Right atrium auricular region (tissue), 2 donors: ENCODE data around the gene FURIN. TPM values are rescaled to one million over a fixed set of nuclear protein-coding genes. Genes with fewer than 3 reads are reported as not detected.
"Not testable (repeated sequence)": the region's sequence is repeated elsewhere in the genome, so short reads cannot be mapped to it uniquely, and the experiment has no call there.

Experiments used
- DNase-seq: peaks from one replicate; pipeline ENCODE4 v3.0.0-alpha.2; 2019; ENCODE audit warnings: low spot score
- H3K27ac ChIP-seq, 2 donors: fragments of 200-600 bp; sonication (generic); 1 replicate in 1 of 2; 2 replicates in 1 of 2; pipeline ENCODE4 v1.5.1; 2016 to 2019
- H3K27me3 ChIP-seq, 2 donors: fragments of 200-600 bp; sonication (generic); one replicate each; pipeline versions ENCODE4 v1.5.1 to v1.6.0; 2017 to 2019
- H3K36me3 ChIP-seq: fragments of 200-600 bp; sonication (generic); one replicate; pipeline ENCODE4 v1.5.1; 2016
- H3K4me1 ChIP-seq, 2 donors: fragments of 200-600 bp; sonication (generic); one replicate each; pipeline versions ENCODE4 v1.5.1 to v1.6.0; 2017 to 2019
- H3K4me3 ChIP-seq, 2 donors: fragments of 200-600 bp; sonication (generic); 1 replicate in 1 of 2; 2 replicates in 1 of 2; pipeline ENCODE4 v1.5.1; 2017 to 2019; ENCODE audit warnings: mild to moderate bottlenecking in 1 of 2, moderate library complexity in 1 of 2
- H3K9me3 ChIP-seq, 2 donors: fragments of 200-600 bp; sonication (generic); one replicate each; pipeline ENCODE4 v1.5.1; 2019
- total RNA-seq, 2 donors: library from RNA; depleted of rRNA; stranded (reverse); fragments of >200 nt; gene quantifications; one replicate each; pipeline ENCODE4 v1.1.0, GENCODE V29; 2016
- TF ChIP-seq, protein P1 (sequence below), 2 donors: fragments of 200-600 bp; sonication (generic); IDR thresholded peaks; one replicate each; pipeline ENCODE4 v1.5.1; 2019; ENCODE audit warnings: antibody characterized with exemption in 2 of 2

FURIN gene
- total RNA-seq, 2 donors from 2014 or later = 57.1 to 82.8 TPM

DNA sequence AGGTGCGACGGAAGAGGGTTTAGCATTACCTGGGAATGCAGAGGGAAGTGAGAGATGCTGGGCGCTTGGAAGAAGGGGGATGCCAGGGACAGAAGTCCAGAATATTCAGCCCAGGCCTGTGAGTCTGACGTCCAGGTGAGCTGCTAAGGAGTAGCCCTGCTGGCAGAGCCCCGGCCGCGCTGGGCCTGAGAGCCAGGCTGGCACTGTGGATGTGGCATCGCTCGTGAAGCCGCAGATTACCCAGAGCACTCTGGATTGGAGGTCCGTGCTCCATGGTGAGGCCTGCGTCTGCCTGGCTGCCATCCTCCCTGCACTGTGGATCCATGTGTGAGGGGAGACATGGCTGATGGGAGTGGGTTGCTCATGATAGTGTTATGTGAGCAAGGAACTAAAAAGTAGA, 49.2 kb downstream of the FURIN start:
- peaks cover 0 to 51% of the 10 kb centered on the region in 2 donors for H3K4me1 ChIP-seq
- no peaks in the 10 kb centered on the region for H3K27me3 ChIP-seq
- no peaks in the 10 kb centered on the region for H3K9me3 ChIP-seq
- peak overlapping the region; percentile 76 to 89 for H3K27ac ChIP-seq
- peaks cover 86% of the 10 kb centered on the region for H3K36me3 ChIP-seq
- DNase-seq = no peak
- TF ChIP-seq, protein P1, sequence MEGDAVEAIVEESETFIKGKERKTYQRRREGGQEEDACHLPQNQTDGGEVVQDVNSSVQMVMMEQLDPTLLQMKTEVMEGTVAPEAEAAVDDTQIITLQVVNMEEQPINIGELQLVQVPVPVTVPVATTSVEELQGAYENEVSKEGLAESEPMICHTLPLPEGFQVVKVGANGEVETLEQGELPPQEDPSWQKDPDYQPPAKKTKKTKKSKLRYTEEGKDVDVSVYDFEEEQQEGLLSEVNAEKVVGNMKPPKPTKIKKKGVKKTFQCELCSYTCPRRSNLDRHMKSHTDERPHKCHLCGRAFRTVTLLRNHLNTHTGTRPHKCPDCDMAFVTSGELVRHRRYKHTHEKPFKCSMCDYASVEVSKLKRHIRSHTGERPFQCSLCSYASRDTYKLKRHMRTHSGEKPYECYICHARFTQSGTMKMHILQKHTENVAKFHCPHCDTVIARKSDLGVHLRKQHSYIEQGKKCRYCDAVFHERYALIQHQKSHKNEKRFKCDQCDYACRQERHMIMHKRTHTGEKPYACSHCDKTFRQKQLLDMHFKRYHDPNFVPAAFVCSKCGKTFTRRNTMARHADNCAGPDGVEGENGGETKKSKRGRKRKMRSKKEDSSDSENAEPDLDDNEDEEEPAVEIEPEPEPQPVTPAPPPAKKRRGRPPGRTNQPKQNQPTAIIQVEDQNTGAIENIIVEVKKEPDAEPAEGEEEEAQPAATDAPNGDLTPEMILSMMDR (IDR thresholded peaks at IDR 0.05) = no peak
- H3K4me3 ChIP-seq = no peak overlapping the region

DNA sequence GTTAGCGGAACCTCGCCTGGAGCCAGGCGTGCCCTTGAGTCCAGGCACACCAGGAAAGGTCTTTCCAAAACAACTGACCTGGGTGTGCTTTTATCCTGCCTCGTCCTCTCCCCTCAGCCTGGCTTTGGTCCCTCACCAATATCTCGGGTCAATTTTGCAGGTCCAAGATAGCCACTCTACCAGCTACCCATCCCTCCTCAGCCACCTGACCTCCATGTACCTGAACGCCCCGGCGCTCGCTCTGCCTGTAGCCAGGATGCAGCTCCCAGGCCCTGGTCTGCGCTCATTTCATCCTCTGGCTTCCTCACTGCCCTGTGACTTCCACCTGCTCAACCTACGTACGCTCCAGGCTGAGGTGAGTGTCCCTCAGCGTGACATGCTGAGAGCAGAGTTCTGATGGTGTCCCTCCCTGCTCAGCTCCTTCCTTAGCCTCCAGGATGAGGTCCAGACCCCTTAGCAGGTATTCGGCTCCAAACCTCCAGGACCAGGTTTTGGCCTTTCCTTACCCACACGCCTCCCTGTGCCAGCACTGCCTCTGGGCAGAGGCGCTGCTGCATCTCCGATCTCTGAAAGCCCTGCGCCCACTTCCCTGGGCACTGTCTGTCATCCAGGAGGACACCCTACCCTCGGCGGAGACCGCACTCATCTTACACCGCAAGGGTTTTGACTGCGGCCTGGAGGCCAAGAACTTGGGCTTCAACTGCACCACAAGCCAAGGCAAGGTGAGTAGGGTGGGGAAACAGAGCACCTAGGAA, 49.8 kb downstream of the FURIN start:
- Histone ChIP-seq H3K9me3 (no peaks in the 10 kb centered on the region), H3K4me1 (peaks cover 0 to 51% of the 10 kb centered on the region in 2 donors), H3K4me3 (no peak overlapping the region), H3K27me3 (no peaks in the 10 kb centered on the region), H3K27ac (peak overlapping the region; percentile 76 to 89), H3K36me3 (peaks cover 79% of the 10 kb centered on the region)
- no peak for DNase-seq
- TF ChIP-seq, protein P1 (IDR thresholded peaks at IDR 0.05) = no peak

DNA sequence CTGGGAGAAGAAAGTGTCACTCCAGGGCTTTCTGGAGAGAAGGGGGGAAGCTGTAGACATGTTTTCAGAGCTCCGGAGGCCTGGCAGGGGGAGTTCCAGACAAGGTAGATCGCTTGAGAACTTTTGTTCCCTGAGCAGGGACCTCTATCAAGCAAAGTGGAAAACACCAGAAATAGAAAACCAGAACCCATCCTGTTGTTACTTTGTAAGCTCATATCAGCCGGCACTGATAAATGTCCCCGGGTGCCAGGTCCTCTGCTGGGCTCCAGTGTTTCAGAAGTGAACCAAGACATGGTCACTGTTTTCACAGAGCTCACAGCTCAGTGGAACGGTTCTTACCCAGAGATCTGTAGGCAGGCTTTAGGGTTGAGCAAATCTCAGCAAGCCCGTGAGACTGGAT, 50.4 kb downstream of the FURIN start:
- no peaks in the 10 kb centered on the region for H3K9me3 ChIP-seq
- peak overlapping the region; percentile 76 to 89 for H3K27ac ChIP-seq
- peaks cover 0 to 51% of the 10 kb centered on the region in 2 donors for H3K4me1 ChIP-seq
- no peaks in the 10 kb centered on the region for H3K27me3 ChIP-seq
- TF ChIP-seq, protein P1 (IDR thresholded peaks at IDR 0.05) = no peak
- no peak for DNase-seq
- H3K4me3 ChIP-seq = no peak overlapping the region
- H3K36me3 ChIP-seq = peaks cover 73% of the 10 kb centered on the region

DNA sequence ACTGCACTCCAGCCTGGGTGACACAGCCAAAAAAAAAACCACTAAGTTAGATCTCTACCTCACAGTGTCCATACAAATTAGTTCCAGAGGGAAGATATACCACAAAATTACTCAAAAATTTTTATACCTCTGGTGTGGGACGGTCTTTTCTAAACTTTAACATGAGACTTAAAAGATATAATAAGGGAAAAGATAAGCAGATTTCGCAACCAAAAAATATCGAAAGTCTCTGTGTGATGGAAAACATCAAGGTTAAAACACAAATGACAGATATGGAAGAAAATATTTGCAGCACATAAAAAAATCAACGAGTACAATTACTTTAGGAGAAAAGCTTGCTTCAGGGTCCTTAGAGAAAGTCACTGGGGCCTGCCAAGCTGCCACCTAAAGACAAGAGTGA, 53.5 kb downstream of the FURIN start:
- Histone ChIP-seq H3K9me3 (no peaks in the 10 kb centered on the region), H3K27me3 (no peaks in the 10 kb centered on the region), H3K4me1 (peaks cover 0 to 30% of the 10 kb centered on the region in 2 donors), H3K36me3 (peaks cover 42% of the 10 kb centered on the region), H3K27ac (no peak overlapping the region), H3K4me3 (no peak overlapping the region)
- DNase-seq = no peak
- TF ChIP-seq, protein P1 (IDR thresholded peaks at IDR 0.05) = no peak

DNA sequence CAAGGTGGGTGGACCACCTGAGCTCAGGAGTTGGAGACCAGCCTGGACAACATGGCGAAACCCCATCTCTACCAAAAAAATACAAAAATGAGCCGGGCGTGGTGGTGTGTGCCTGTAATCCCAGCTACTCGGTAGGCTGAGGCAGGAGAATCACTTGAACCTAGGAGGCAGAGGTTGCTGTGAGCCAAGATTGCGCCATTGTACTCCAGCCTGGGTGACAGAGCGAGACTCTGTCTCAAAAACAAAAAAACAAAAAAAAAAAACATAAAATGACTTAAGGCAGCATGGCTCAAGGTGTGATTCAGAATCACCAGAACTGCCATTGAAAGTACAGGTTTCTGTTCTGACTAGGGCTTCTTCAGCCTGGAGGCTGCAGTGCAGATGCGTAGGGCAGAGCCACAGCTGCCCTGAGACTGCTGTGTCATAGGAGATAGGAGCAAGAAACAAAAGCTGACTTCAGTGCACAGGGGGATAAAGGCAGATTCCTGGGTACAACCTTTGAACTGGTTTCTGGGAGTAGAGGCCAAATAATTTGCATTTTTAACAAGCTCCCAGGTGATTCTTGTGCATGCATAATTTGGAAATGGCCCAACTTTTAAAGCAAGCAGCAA, 54.4 kb downstream of the FURIN start:
- Histone ChIP-seq H3K4me1 (peaks cover 0 to 22% of the 10 kb centered on the region in 2 donors), H3K36me3 (peaks cover 37% of the 10 kb centered on the region)
- H3K27ac ChIP-seq, H3K9me3 ChIP-seq, H3K27me3 ChIP-seq, DNase-seq, H3K4me3 ChIP-seq: not testable (repeated sequence)

DNA sequence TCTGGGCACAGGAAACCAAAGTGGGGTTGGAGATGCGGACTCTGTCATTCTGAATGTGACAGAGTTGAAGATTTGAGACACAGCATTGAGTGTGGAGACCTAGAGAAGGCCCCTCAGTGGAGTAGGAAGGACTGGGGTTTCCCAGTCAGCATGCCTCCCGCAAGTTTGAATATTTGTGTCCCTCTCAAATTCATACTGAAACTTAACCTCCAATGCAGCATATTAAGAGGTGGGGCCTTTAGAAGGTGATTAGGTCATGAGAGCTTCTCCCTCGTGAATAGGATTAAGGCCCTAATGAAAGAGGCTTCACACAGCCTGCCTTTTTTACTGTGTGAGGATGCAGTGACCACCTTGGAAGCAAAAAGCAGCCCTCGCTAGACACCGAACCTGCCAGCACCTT, 56.0 kb downstream of the FURIN start:
- Histone ChIP-seq H3K4me3 (no peak overlapping the region), H3K27ac (no peak overlapping the region), H3K36me3 (peaks cover 21% of the 10 kb centered on the region), H3K4me1 (peaks cover 0 to 8% of the 10 kb centered on the region in 2 donors), H3K9me3 (no peaks in the 10 kb centered on the region), H3K27me3 (no peaks in the 10 kb centered on the region)
- no peak for DNase-seq
- TF ChIP-seq, protein P1 (IDR thresholded peaks at IDR 0.05) = no peak

DNA sequence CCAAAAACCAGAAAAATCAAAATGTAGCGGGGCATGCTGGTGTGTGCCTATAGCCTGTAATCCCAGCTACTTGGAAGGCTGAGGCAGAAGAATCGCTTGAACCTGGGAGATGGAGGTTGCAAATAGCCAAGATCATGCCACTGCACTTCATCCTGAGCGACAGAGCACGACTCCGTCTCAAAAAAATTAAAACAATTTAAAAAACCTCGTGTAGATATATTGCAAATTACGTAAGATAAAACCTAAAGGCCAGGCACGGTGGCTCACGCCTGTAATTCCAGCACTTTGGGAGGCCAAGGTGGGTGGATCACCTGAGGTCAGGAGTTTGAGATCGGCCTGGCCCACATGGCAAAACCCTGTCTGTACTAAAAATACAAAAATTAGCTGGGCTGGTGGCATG, 58.4 kb downstream of the FURIN start:
- H3K4me1 ChIP-seq = peaks cover 0 to 21% of the 10 kb centered on the region in 2 donors
- H3K27me3 ChIP-seq, H3K4me3 ChIP-seq, H3K36me3 ChIP-seq, H3K27ac ChIP-seq, H3K9me3 ChIP-seq, DNase-seq: not testable (repeated sequence)

DNA sequence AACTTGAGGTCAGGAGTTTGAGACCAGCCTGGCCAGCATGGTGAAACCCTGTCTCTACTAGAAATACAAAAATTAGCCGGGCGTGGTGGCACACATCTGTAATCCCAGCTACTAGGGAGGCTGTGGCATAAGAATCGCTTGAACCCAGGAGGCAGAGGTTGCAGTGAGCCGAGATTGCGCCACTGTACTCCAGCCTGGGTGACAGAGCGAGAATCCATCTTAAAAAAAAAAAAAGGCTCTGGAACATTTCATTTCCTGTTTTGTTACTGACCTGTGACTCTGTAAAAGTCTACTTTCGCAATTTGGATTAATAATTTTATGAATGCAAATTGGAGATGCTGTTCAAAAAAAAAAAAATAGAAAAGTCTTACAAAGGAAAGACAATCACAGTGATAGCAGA, 59.7 kb downstream of the FURIN start:
- peaks cover 0 to 30% of the 10 kb centered on the region in 2 donors for H3K4me1 ChIP-seq
- not testable (repeated sequence) for H3K4me3 ChIP-seq, H3K27ac ChIP-seq, DNase-seq, H3K27me3 ChIP-seq, H3K36me3 ChIP-seq, H3K9me3 ChIP-seq
